ENCODE measurements around the gene RBMXL2.

DNA sequence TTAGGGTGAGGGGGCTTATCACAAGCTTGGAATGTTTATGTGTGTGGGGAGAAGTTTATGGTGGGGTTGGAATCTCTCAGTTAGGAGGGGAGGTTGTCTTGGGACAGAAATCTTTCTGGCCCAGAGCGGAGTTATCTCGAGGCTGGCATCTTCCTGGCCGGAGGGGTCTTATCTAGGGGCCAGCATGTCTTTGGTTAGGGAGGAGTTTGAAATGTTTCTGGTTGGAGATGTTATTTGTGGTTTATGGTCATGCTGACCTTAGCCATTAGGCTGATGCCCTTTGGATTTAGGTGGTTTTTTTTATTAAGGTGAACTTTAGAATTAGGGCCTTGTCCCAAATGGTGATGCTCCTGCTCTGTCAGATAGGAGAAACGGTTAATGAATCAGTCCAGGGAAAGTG, 7.9 kb upstream of the RBMXL2 start:
- TF ChIP-seq, protein P1, sequence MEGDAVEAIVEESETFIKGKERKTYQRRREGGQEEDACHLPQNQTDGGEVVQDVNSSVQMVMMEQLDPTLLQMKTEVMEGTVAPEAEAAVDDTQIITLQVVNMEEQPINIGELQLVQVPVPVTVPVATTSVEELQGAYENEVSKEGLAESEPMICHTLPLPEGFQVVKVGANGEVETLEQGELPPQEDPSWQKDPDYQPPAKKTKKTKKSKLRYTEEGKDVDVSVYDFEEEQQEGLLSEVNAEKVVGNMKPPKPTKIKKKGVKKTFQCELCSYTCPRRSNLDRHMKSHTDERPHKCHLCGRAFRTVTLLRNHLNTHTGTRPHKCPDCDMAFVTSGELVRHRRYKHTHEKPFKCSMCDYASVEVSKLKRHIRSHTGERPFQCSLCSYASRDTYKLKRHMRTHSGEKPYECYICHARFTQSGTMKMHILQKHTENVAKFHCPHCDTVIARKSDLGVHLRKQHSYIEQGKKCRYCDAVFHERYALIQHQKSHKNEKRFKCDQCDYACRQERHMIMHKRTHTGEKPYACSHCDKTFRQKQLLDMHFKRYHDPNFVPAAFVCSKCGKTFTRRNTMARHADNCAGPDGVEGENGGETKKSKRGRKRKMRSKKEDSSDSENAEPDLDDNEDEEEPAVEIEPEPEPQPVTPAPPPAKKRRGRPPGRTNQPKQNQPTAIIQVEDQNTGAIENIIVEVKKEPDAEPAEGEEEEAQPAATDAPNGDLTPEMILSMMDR (conservative IDR thresholded peaks at IDR 0.05) = no peak
- TF ChIP-seq ZFX (IDR thresholded peaks at IDR 0.05) = no peak

Data from C4-2B (cell line).